ENCODE data around the gene ZNF594.

The ZNF594 gene

GRCh38 chr17:5198472-5198871 is 6.8 kb upstream of the ZNF594 start:
- DNase-seq (ENCODE audit: low read depth): no peak
- TF ChIP-seq CTCF (conservative IDR thresholded peaks at IDR 0.05; ENCODE audit: low read depth, low read length): no peak
- no peak overlapping the region for H3K4me3 ChIP-seq (ENCODE audit: low read length)

- no peak overlapping the region for H3K4me3 ChIP-seq (ENCODE audit: low read length)
- TF ChIP-seq CTCF (conservative IDR thresholded peaks at IDR 0.05; ENCODE audit: low read depth, low read length): no peak
- DNase-seq (ENCODE audit: low read depth): no peak
Measured at GRCh38 chr17:5194346-5194745, 2.7 kb upstream of the ZNF594 start.

GRCh38 chr17:5184288-5184687 is 7.4 kb downstream of the ZNF594 start:
- no peak for TF ChIP-seq CTCF (conservative IDR thresholded peaks at IDR 0.05; ENCODE audit: low read depth, low read length)
- H3K4me3 ChIP-seq (ENCODE audit: low read length): no peak overlapping the region
- DNase-seq (ENCODE audit: low read depth): no peak

- H3K4me3 ChIP-seq (ENCODE audit: low read length): no peak overlapping the region
- TF ChIP-seq CTCF (conservative IDR thresholded peaks at IDR 0.05; ENCODE audit: low read depth, low read length): no peak
- no peak for DNase-seq (ENCODE audit: low read depth)
Measured at GRCh38 chr17:5183410-5183793, 8.3 kb downstream of the ZNF594 start.

- no peak for TF ChIP-seq CTCF (conservative IDR thresholded peaks at IDR 0.05; ENCODE audit: low read depth, low read length)
- no peak for DNase-seq (ENCODE audit: low read depth)
- no peak overlapping the region for H3K4me3 ChIP-seq (ENCODE audit: low read length)
Measured at GRCh38 chr17:5182597-5183409, 8.9 kb downstream of the ZNF594 start.

- DNase-seq (ENCODE audit: low read depth): no peak
- TF ChIP-seq CTCF (conservative IDR thresholded peaks at IDR 0.05; ENCODE audit: low read depth, low read length): no peak
- H3K4me3 ChIP-seq (ENCODE audit: low read length): no peak overlapping the region
Measured at GRCh38 chr17:5181509-5182305, 10.0 kb downstream of the ZNF594 start.
